ENCODE data around the gene NELL1.
"Not testable (repeated sequence)": the region's sequence is repeated elsewhere in the genome, so short reads cannot be mapped to it uniquely, and the experiment has no call there.

Gene NELL1

GRCh38 chr11:20771681-20772080 is 102.3 kb downstream of the NELL1 start:
- DNase-seq: no peak

GRCh38 chr11:20775331-20775730 is 105.9 kb downstream of the NELL1 start:
- DNase-seq: no peak

- no peak for DNase-seq
Measured at GRCh38 chr11:20782775-20783174, 113.4 kb downstream of the NELL1 start.

GRCh38 chr11:20783220-20783619 is 113.8 kb downstream of the NELL1 start:
- DNase-seq: no peak

GRCh38 chr11:20790622-20791021 is 121.2 kb downstream of the NELL1 start:
- DNase-seq: no peak

GRCh38 chr11:20795005-20795404 is 125.6 kb downstream of the NELL1 start:
- DNase-seq: no peak

- DNase-seq: no peak
Measured at GRCh38 chr11:20808328-20808727, 138.9 kb downstream of the NELL1 start.

GRCh38 chr11:20821046-20821445 is 151.7 kb downstream of the NELL1 start:
- no peak for DNase-seq

GRCh38 chr11:20821470-20821869 is 152.1 kb downstream of the NELL1 start:
- no peak for DNase-seq

GRCh38 chr11:20824773-20825172 is 155.4 kb downstream of the NELL1 start:
- no peak for DNase-seq

- DNase-seq: no peak
Measured at GRCh38 chr11:20835561-20835960, 166.2 kb downstream of the NELL1 start.

- no peak for DNase-seq
Measured at GRCh38 chr11:20839231-20839630, 169.8 kb downstream of the NELL1 start.

GRCh38 chr11:20840341-20840740 is 171.0 kb downstream of the NELL1 start:
- no peak for DNase-seq

GRCh38 chr11:20844216-20844615 is 174.8 kb downstream of the NELL1 start:
- DNase-seq: no peak

- DNase-seq: no peak
Measured at GRCh38 chr11:20844630-20845029, 175.2 kb downstream of the NELL1 start.

GRCh38 chr11:20854215-20854955 is 185.0 kb downstream of the NELL1 start:
- DNase-seq: peak in 1 of 5 experiments; percentile 1

- no peak for DNase-seq
Measured at GRCh38 chr11:20861322-20861721, 191.9 kb downstream of the NELL1 start.

- DNase-seq: not testable (repeated sequence)
Measured at GRCh38 chr11:20862263-20862662, 192.9 kb downstream of the NELL1 start.

- no peak for DNase-seq
Measured at GRCh38 chr11:20864628-20865027, 195.2 kb downstream of the NELL1 start.

- no peak for DNase-seq
Measured at GRCh38 chr11:20865161-20865560, 195.8 kb downstream of the NELL1 start.

- DNase-seq: no peak
Measured at GRCh38 chr11:20869123-20869522, 199.7 kb downstream of the NELL1 start.

GRCh38 chr11:20873054-20873453 is 203.7 kb downstream of the NELL1 start:
- peak in 1 of 5 experiments; percentile 10 for DNase-seq

- DNase-seq: no peak
Measured at GRCh38 chr11:20874358-20874757, 205.0 kb downstream of the NELL1 start.

- no peak for DNase-seq
Measured at GRCh38 chr11:20875889-20876288, 206.5 kb downstream of the NELL1 start.

- no peak for DNase-seq
Measured at GRCh38 chr11:20876738-20877137, 207.4 kb downstream of the NELL1 start.
